ENCODE results near the gene ACSM4.

GRCh38 chr12:7361265-7361664 is 57.4 kb downstream of the ACSM4 start:
- TF ChIP-seq POLR2A (IDR thresholded peaks at IDR 0.05) (no peak), CTCF (IDR thresholded peaks at IDR 0.05) (no peak)

Data from body of pancreas (tissue), 4 donors.